Spinal cord (tissue), 10 donors: ENCODE data around the gene MAN1C1. TPM values are rescaled to one million over a fixed set of nuclear protein-coding genes. Genes with fewer than 3 reads are reported as not detected.

Experiments
- DNase-seq, 6 donors: peaks; one replicate each; pipeline versions ENCODE4 v3.0.0 to v3.0.0-alpha.2; 2013 to 2015; ENCODE audit warnings: low spot score in 6 of 6, low read depth in 4 of 6
- H3K27ac ChIP-seq: one replicate; pipeline ENCODE4 v1.5.1; 2013; ENCODE audit warnings: low read depth, low read length, control low read depth
- H3K27me3 ChIP-seq: one replicate; pipeline ENCODE4 v1.6.1; 2013; ENCODE audit warnings: low read length; ENCODE audit not compliant: control insufficient read depth, insufficient read depth
- H3K36me3 ChIP-seq: one replicate; pipeline ENCODE4 v1.6.1; 2013; ENCODE audit warnings: low read length; ENCODE audit not compliant: control insufficient read depth, insufficient read depth
- H3K4me1 ChIP-seq: one replicate; pipeline ENCODE4 v1.6.1; 2013; ENCODE audit warnings: low read length; ENCODE audit not compliant: control insufficient read depth, insufficient read depth
- H3K4me3 ChIP-seq: one replicate; pipeline ENCODE4 v1.5.1; 2013; ENCODE audit warnings: low read depth, low read length, control low read depth
- H3K9me3 ChIP-seq: one replicate; pipeline ENCODE4 v1.6.1; 2013; ENCODE audit warnings: low read length; ENCODE audit not compliant: control insufficient read depth, insufficient read depth
- WGBS: methylation state at CpG from one replicate; pipeline ENCODE4 v1.1.5; 2013; ENCODE audit warnings: missing lambda C conversion rate; ENCODE audit not compliant: insufficient coverage; 5-methylcytosine and 5-hydroxymethylcytosine counted together
- polyA plus RNA-seq, 2 donors: library from polyadenylated mRNA; unstranded; fragments of 120-200 nt; gene quantifications; one replicate each; pipeline ENCODE4 v1.2.1, GENCODE V29; 2013; ENCODE audit not compliant: insufficient read length in 2 of 2
- total RNA-seq, 2 donors: library from RNA; depleted of rRNA in 1 of 2; stranded (reverse); fragments of 120-200 nt in 1 of 2; fragments of >200 nt in 1 of 2; gene quantifications; one replicate each; pipeline versions ENCODE4 v1.2.3 to v1.2.4, GENCODE V29; 2013 to 2014
- donor health status: healthy.

The MAN1C1 gene
- total and polyA plus RNA-seq, 4 donors = 18.4 to 59.7 (median 49.4) TPM

DNA sequence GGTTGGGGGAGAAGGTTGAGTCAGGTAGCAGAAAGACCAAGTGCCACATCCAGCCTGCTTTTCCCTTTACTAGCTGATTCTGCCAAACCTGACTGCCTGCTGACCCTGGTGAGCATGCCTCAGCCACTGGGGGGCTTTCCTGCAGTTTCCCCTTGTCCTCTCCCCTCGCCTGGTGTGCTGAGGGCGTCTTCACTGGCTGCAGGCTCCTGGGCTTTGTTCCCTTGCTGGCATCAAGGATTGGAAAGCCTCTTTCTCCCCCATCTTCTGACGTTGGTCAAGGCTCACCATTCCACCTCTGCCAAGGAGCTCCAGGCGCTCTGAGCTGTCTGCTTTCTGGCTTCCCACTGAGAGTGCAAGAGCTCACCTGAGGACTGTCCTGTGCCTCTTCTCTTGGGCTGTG, 28.4 kb downstream of the MAN1C1 start:
- 63% methylated on average over 4 of the region's 4 CpGs for WGBS
- no peaks in the 10 kb centered on the region for H3K27me3 ChIP-seq
- H3K27ac ChIP-seq = no peak overlapping the region
- peaks cover 42% of the 10 kb centered on the region for H3K4me1 ChIP-seq
- peaks cover 4% of the 10 kb centered on the region for H3K36me3 ChIP-seq
- no peaks in the 10 kb centered on the region for H3K9me3 ChIP-seq
- no peak overlapping the region for H3K4me3 ChIP-seq
- no peak for DNase-seq

DNA sequence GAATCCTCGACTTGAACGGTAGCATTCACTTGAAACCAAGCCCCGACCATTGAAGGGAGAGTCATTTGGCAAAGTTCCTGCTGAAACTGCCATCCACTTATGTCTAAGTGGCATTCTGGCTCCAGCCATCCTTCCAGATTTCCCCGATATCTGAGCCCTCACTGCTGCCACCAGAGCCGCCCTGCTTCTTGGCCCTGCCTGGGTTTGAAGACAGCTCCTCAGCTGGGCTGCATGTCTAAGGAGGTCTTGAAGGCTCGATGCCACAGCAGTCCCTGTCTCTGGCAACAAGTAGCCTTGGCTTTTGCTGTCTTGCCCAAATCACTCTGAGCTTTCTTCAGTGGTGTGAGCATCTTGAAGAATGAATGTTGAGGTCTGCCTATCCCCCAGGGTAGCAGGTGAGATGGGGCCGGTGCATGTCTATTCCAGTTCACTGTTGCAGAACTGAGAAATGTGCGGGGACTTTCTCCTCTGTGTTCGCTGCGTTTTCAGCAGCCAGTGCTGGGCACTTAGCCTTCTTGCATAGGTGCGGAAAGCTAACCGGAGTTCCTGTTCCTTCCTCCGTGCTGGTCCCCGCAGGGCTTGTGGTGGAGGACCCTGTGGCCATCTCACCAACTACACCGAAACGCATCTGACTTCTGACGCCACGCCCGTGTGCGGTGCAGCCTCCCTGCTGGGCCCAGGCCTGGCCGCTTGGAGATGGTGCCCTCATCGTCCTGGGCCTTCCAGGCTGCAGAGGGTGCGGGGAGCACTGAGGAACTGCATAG, 29.2 kb downstream of the MAN1C1 start:
- H3K36me3 ChIP-seq = peaks cover 4% of the 10 kb centered on the region
- peaks cover 44% of the 10 kb centered on the region for H3K4me1 ChIP-seq
- no peak overlapping the region for H3K4me3 ChIP-seq
- WGBS = 86% methylated on average over 20 of the region's 23 CpGs
- H3K27me3 ChIP-seq = no peaks in the 10 kb centered on the region
- no peaks in the 10 kb centered on the region for H3K9me3 ChIP-seq
- DNase-seq = no peak
- H3K27ac ChIP-seq = no peak overlapping the region

DNA sequence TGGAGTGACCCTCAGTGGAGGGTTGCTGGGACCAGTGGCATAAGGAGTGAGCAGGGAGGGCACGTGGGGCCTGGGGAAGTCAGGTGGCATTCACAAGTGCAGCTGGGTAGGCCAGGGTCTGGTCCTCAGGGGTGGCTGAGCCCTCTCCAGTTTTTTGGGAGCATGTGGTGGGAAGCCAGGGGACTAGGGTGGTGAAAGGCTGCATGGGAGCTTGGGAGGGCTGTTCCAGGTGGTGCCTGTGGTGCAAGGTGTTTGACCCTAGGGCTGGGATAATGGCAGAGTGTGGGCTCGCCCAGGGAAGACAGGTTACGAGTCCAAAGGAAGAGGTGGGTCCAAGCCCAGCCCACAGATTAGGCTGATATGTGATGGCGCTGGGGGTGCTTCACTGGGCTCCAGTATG, 30.5 kb downstream of the MAN1C1 start:
- Histone ChIP-seq H3K36me3 (peaks cover 4% of the 10 kb centered on the region), H3K9me3 (no peaks in the 10 kb centered on the region), H3K4me3 (no peak overlapping the region), H3K27me3 (no peaks in the 10 kb centered on the region), H3K27ac (no peak overlapping the region), H3K4me1 (peaks cover 54% of the 10 kb centered on the region)
- 93% methylated on average over 4 of the region's 4 CpGs for WGBS
- DNase-seq = no peak

DNA sequence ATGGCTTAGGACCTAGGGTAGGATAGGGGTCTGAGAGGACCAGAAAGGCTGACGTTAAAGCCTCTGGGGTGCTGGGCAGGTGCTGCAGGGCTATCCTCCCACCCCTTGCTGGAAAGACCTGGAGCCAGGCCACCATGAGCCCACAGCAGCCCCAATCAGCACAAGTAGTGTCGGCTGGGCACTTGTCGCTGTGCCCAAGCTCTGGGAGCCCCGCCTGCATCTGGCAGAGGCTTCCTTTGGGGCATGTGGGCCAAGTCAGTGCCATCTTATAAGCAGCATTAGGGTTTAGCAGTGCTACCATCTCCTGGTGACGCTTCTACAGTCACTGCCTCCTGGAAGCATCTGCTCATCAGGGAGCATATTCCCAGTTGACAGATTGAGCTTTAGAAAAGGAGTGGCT, 31.3 kb downstream of the MAN1C1 start:
- H3K4me1 ChIP-seq = peaks cover 59% of the 10 kb centered on the region
- 80% methylated on average over 5 of the region's 5 CpGs for WGBS

DNA sequence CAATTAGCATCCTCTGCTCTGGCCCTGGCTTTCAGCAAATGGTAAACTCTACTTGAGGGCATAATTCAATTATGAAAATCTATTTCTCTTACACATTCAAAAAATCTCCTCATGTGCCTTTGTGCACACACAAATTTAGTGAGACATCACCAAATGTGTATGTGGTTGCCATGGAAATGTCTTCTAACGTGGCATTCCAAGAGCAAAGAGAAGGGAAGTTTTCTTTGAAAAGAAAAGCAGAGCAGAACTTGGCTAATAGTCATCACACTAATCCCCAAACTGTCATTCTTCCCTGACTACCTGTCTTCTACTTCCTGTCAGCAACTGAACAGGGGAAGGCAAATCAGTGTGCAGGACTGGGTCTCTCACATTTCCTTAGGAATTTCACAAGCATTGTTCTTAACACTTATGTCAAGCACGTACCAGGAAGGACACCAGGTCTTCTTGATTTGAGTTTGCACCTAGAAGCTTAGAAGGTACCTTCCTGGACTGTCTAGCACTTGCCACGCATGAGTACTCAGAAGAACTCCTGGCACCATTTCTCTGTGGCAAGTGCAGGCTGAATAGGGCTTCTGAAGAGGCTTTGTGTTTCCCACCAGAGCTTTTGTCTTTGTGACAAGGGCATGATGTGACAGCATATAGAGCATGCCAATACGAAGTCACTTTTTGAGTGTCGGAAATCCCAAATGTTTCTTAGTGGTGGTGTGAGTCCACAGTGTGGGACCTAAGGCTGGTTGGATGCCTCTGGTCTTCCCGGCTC, 32.3 kb downstream of the MAN1C1 start:
- Histone ChIP-seq H3K9me3 (no peaks in the 10 kb centered on the region), H3K4me1 (peaks cover 62% of the 10 kb centered on the region)
- WGBS = 65% methylated on average over 5 of the region's 6 CpGs

More for the DNA sequence above, 31.3 kb downstream of the MAN1C1 start:
- H3K36me3 ChIP-seq = peaks cover 4% of the 10 kb centered on the region
- H3K27me3 ChIP-seq = no peaks in the 10 kb centered on the region
- no peaks in the 10 kb centered on the region for H3K9me3 ChIP-seq
- no peak overlapping the region for H3K4me3 ChIP-seq
- peak overlapping the region; percentile 37 for H3K27ac ChIP-seq
- peak in 1 of 6 donors; percentile 38 for DNase-seq

DNA sequence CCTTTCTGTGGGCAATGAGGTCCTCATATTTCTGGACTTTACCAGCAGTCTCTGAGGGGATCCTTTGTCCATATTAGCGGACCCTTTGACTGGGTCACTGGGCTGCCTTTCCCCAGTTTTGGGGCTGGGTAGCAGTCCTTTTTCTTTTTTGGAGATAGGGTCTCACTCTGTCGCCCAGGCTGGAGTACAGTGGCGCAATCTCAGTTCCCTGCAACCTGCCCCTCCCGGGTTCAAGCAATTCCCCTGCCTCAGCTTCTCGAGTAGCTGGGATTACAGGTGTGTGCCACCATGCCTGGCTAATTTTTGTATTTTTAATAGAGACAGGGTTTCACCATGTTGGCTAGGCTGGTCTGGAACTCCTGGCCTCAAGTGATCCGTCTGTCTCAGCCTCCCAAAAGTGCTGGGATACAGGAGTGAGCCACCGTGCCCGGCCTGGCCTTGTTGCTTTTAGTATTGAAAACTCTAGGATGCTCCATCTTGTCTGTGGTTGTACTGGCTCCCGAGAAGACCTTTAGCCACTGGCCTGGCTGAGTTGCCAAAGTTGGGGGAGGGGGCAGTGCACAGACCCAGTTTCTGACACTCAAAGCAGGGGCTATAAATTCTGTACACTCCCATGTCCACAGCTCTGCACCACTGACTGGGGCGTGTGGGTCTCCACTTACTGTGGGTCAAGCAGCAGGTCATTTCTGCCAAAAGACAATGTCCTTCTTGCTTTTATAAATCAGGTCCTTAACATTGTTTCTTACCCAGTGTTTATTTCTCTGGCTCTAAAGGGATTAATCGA, 33.1 kb downstream of the MAN1C1 start:
- Histone ChIP-seq H3K27ac (peak overlapping the region; percentile 21), H3K36me3 (peaks cover 4% of the 10 kb centered on the region), H3K9me3 (no peaks in the 10 kb centered on the region), H3K4me3 (no peak overlapping the region), H3K27me3 (no peaks in the 10 kb centered on the region), H3K4me1 (peaks cover 66% of the 10 kb centered on the region)
- WGBS = 83% methylated on average over 11 of the region's 11 CpGs
- no peak for DNase-seq

More for the DNA sequence above, 32.3 kb downstream of the MAN1C1 start:
- Histone ChIP-seq H3K27ac (no peak overlapping the region), H3K27me3 (no peaks in the 10 kb centered on the region), H3K36me3 (peaks cover 4% of the 10 kb centered on the region), H3K4me3 (no peak overlapping the region)
- peak in 2 of 6 donors; percentile 28 to 54 for DNase-seq

DNA sequence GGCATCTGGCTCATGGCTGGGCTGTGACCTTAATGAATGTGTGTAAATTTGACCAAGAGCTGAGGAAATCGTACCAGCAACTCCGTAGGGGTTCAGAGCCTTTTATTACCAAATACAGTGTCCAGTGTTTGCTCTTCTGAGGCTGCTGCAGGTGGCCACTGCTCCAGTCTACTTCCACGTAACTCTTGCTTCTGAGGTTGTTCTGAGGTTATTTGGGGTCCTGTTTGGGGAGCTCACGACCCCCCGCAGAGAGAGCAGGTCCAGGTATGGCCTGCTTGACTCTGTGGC, 33.6 kb downstream of the MAN1C1 start:
- H3K27me3 ChIP-seq = no peaks in the 10 kb centered on the region
- 75% methylated on average over 3 of the region's 5 CpGs for WGBS
- peak overlapping the region; percentile 21 for H3K27ac ChIP-seq
- H3K9me3 ChIP-seq = no peaks in the 10 kb centered on the region
- H3K4me1 ChIP-seq = peaks cover 61% of the 10 kb centered on the region
- H3K4me3 ChIP-seq = no peak overlapping the region
- peaks cover 4% of the 10 kb centered on the region for H3K36me3 ChIP-seq
- peak in 1 of 6 donors; percentile 4 for DNase-seq

DNA sequence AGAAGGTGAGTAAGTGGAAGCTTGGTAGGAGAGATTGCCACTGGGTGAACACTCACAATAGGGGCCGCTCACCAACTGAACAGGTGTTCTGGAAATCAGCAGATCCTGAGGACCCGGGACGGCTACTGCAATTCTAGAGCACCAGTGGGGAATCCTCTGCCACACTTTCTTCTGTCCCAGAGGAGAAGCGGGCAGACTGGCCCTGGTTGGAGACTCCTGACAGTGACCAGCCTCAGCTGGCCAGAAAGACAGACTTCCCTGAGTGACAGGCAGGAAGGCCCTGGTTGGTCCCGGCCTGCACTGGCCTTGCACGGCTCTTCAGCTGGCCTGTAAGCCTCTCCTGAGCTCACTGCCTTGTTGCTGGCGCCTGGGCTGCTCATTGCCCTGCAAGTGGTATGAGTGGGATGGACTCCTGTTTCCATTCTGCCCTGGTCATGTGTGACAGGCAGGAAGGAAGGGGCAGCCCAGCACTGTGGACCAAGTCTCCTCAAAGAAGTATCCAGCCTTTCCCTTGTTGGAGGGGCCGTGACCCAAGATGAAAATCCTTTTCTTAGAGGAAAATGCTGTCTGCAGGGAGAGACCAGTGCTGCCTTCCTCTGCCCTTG, 34.5 kb downstream of the MAN1C1 start:
- no peak overlapping the region for H3K4me3 ChIP-seq
- peaks cover 53% of the 10 kb centered on the region for H3K4me1 ChIP-seq
- no peak overlapping the region for H3K27ac ChIP-seq
- DNase-seq = no peak
- 88% methylated on average over 8 of the region's 8 CpGs for WGBS
- H3K9me3 ChIP-seq = no peaks in the 10 kb centered on the region
- H3K27me3 ChIP-seq = no peaks in the 10 kb centered on the region
- H3K36me3 ChIP-seq = peaks cover 2% of the 10 kb centered on the region
